ENCODE results near the gene DLG1.

- TF ChIP-seq TAF1 (conservative IDR thresholded peaks at IDR 0.05), result no peak
- no peak for TF ChIP-seq CTCF (IDR thresholded peaks at IDR 0.05; ENCODE audit: low read depth, low read length, missing input control)
- TF ChIP-seq RAD21 (IDR thresholded peaks at IDR 0.05), result no peak
- TF ChIP-seq REST (IDR thresholded peaks at IDR 0.05), result no peak
- no peak for TF ChIP-seq ZBTB33 (IDR thresholded peaks at IDR 0.05)
- no peak for TF ChIP-seq ATF3 (IDR thresholded peaks at IDR 0.05)
- TF ChIP-seq GABPA (IDR thresholded peaks at IDR 0.05 in 1 of 2, conservative IDR thresholded peaks at IDR 0.05 in 1 of 2), result no peak
- no peak for TF ChIP-seq SP1 (IDR thresholded peaks at IDR 0.05)
- no peak for TF ChIP-seq FOXA1 (IDR thresholded peaks at IDR 0.05)
- TF ChIP-seq MAX (IDR thresholded peaks at IDR 0.05), result no peak
- no peak for TF ChIP-seq EGR1 (IDR thresholded peaks at IDR 0.05; ENCODE audit: low read depth in 2 of 2)
Measured at GRCh38 chr3:197155046-197155445, 143.4 kb downstream of the DLG1 start.

Measured in liver (tissue), 3 donors.